ENCODE measurements around the gene FAAH2.
"Not testable (repeated sequence)": the region's sequence is repeated elsewhere in the genome, so short reads cannot be mapped to it uniquely, and the experiment has no call there.

The FAAH2 gene

GRCh38 chrX:57368158-57368557, 81.7 kb downstream of the FAAH2 start:
- H3K27ac ChIP-seq (ENCODE audit: low read depth, low read length): no peak overlapping the region
- H3K27me3 ChIP-seq (ENCODE audit: control insufficient read depth in 1 of 2, insufficient read depth in 2 of 2, low read length in 2 of 2): no peaks in the 10 kb centered on the region
- H3K4me3 ChIP-seq (ENCODE audit: low read depth in 1 of 2, low read length in 2 of 2): no peak overlapping the region
- H3K9me3 ChIP-seq (ENCODE audit: control insufficient read depth in 1 of 2, low read length in 2 of 2): no peaks in the 10 kb centered on the region
- no peaks in the 10 kb centered on the region for H3K4me1 ChIP-seq (ENCODE audit: control insufficient read depth in 1 of 2, insufficient read depth in 2 of 2, low read length in 2 of 2)
- H3K36me3 ChIP-seq (ENCODE audit: control insufficient read depth in 1 of 2, insufficient read depth in 2 of 2, low read length in 2 of 2): no peaks in the 10 kb centered on the region
- no peak overlapping the region for H3K9ac ChIP-seq (ENCODE audit: low read depth in 1 of 2, low read length in 2 of 2)

- Histone ChIP-seq H3K27me3 (ENCODE audit: control insufficient read depth in 1 of 2, insufficient read depth in 2 of 2, low read length in 2 of 2) (no peaks in the 10 kb centered on the region), H3K36me3 (ENCODE audit: control insufficient read depth in 1 of 2, insufficient read depth in 2 of 2, low read length in 2 of 2) (no peaks in the 10 kb centered on the region), H3K4me3 (ENCODE audit: low read depth in 1 of 2, low read length in 2 of 2) (no peak overlapping the region), H3K9me3 (ENCODE audit: control insufficient read depth in 1 of 2, low read length in 2 of 2) (no peaks in the 10 kb centered on the region), H3K27ac (ENCODE audit: low read depth, low read length) (no peak overlapping the region), H3K4me1 (ENCODE audit: control insufficient read depth in 1 of 2, insufficient read depth in 2 of 2, low read length in 2 of 2) (no peaks in the 10 kb centered on the region), H3K9ac (ENCODE audit: low read depth in 1 of 2, low read length in 2 of 2) (no peak overlapping the region)
These were observed 92.8 kb downstream of the FAAH2 start for GRCh38 chrX:57379296-57379695.

- Histone ChIP-seq H3K9me3 (ENCODE audit: control insufficient read depth in 1 of 2, low read length in 2 of 2) (no peaks in the 10 kb centered on the region), H3K4me1 (ENCODE audit: control insufficient read depth in 1 of 2, insufficient read depth in 2 of 2, low read length in 2 of 2) (no peaks in the 10 kb centered on the region), H3K27ac (ENCODE audit: low read depth, low read length) (no peak overlapping the region), H3K27me3 (ENCODE audit: control insufficient read depth in 1 of 2, insufficient read depth in 2 of 2, low read length in 2 of 2) (no peaks in the 10 kb centered on the region), H3K9ac (ENCODE audit: low read depth in 1 of 2, low read length in 2 of 2) (no peak overlapping the region), H3K36me3 (ENCODE audit: control insufficient read depth in 1 of 2, insufficient read depth in 2 of 2, low read length in 2 of 2) (no peaks in the 10 kb centered on the region), H3K4me3 (ENCODE audit: low read depth in 1 of 2, low read length in 2 of 2) (no peak overlapping the region)
These were observed 93.7 kb downstream of the FAAH2 start for GRCh38 chrX:57380026-57380796.

- not testable (repeated sequence) for H3K36me3 ChIP-seq (ENCODE audit: control insufficient read depth in 1 of 2, insufficient read depth in 2 of 2, low read length in 2 of 2); H3K4me1 ChIP-seq (ENCODE audit: control insufficient read depth in 1 of 2, insufficient read depth in 2 of 2, low read length in 2 of 2); H3K9ac ChIP-seq (ENCODE audit: low read depth in 1 of 2, low read length in 2 of 2); H3K27me3 ChIP-seq (ENCODE audit: control insufficient read depth in 1 of 2, insufficient read depth in 2 of 2, low read length in 2 of 2); H3K9me3 ChIP-seq (ENCODE audit: control insufficient read depth in 1 of 2, low read length in 2 of 2); H3K27ac ChIP-seq (ENCODE audit: low read depth, low read length); H3K4me3 ChIP-seq (ENCODE audit: low read depth in 1 of 2, low read length in 2 of 2)
These were observed 107.7 kb downstream of the FAAH2 start for GRCh38 chrX:57394162-57394561.

GRCh38 chrX:57403191-57403590, 116.7 kb downstream of the FAAH2 start:
- H3K4me1 ChIP-seq (ENCODE audit: control insufficient read depth in 1 of 2, insufficient read depth in 2 of 2, low read length in 2 of 2); H3K27ac ChIP-seq (ENCODE audit: low read depth, low read length); H3K9me3 ChIP-seq (ENCODE audit: control insufficient read depth in 1 of 2, low read length in 2 of 2); H3K27me3 ChIP-seq (ENCODE audit: control insufficient read depth in 1 of 2, insufficient read depth in 2 of 2, low read length in 2 of 2); H3K36me3 ChIP-seq (ENCODE audit: control insufficient read depth in 1 of 2, insufficient read depth in 2 of 2, low read length in 2 of 2); H3K4me3 ChIP-seq (ENCODE audit: low read depth in 1 of 2, low read length in 2 of 2); H3K9ac ChIP-seq (ENCODE audit: low read depth in 1 of 2, low read length in 2 of 2): not testable (repeated sequence)

- Histone ChIP-seq H3K27me3 (ENCODE audit: control insufficient read depth in 1 of 2, insufficient read depth in 2 of 2, low read length in 2 of 2) (no peaks in the 10 kb centered on the region), H3K9ac (ENCODE audit: low read depth in 1 of 2, low read length in 2 of 2) (no peak overlapping the region), H3K4me1 (ENCODE audit: control insufficient read depth in 1 of 2, insufficient read depth in 2 of 2, low read length in 2 of 2) (no peaks in the 10 kb centered on the region), H3K36me3 (ENCODE audit: control insufficient read depth in 1 of 2, insufficient read depth in 2 of 2, low read length in 2 of 2) (no peaks in the 10 kb centered on the region), H3K4me3 (ENCODE audit: low read depth in 1 of 2, low read length in 2 of 2) (no peak overlapping the region), H3K9me3 (ENCODE audit: control insufficient read depth in 1 of 2, low read length in 2 of 2) (no peaks in the 10 kb centered on the region), H3K27ac (ENCODE audit: low read depth, low read length) (no peak overlapping the region)
These were observed 119.6 kb downstream of the FAAH2 start for GRCh38 chrX:57406149-57406548.

GRCh38 chrX:57417827-57418226, 131.3 kb downstream of the FAAH2 start:
- Histone ChIP-seq H3K27me3 (ENCODE audit: control insufficient read depth in 1 of 2, insufficient read depth in 2 of 2, low read length in 2 of 2) (no peaks in the 10 kb centered on the region), H3K9ac (ENCODE audit: low read depth in 1 of 2, low read length in 2 of 2) (no peak overlapping the region), H3K36me3 (ENCODE audit: control insufficient read depth in 1 of 2, insufficient read depth in 2 of 2, low read length in 2 of 2) (no peaks in the 10 kb centered on the region), H3K9me3 (ENCODE audit: control insufficient read depth in 1 of 2, low read length in 2 of 2) (no peaks in the 10 kb centered on the region), H3K27ac (ENCODE audit: low read depth, low read length) (no peak overlapping the region), H3K4me3 (ENCODE audit: low read depth in 1 of 2, low read length in 2 of 2) (no peak overlapping the region), H3K4me1 (ENCODE audit: control insufficient read depth in 1 of 2, insufficient read depth in 2 of 2, low read length in 2 of 2) (no peaks in the 10 kb centered on the region)

GRCh38 chrX:57422289-57422688, 135.8 kb downstream of the FAAH2 start:
- no peaks in the 10 kb centered on the region for H3K4me1 ChIP-seq (ENCODE audit: control insufficient read depth in 1 of 2, insufficient read depth in 2 of 2, low read length in 2 of 2)
- H3K4me3 ChIP-seq (ENCODE audit: low read depth in 1 of 2, low read length in 2 of 2): no peak overlapping the region
- H3K9ac ChIP-seq (ENCODE audit: low read depth in 1 of 2, low read length in 2 of 2): no peak overlapping the region
- no peak overlapping the region for H3K27ac ChIP-seq (ENCODE audit: low read depth, low read length)
- no peaks in the 10 kb centered on the region for H3K36me3 ChIP-seq (ENCODE audit: control insufficient read depth in 1 of 2, insufficient read depth in 2 of 2, low read length in 2 of 2)
- H3K9me3 ChIP-seq (ENCODE audit: control insufficient read depth in 1 of 2, low read length in 2 of 2): no peaks in the 10 kb centered on the region
- H3K27me3 ChIP-seq (ENCODE audit: control insufficient read depth in 1 of 2, insufficient read depth in 2 of 2, low read length in 2 of 2): no peaks in the 10 kb centered on the region

- Histone ChIP-seq H3K27ac (ENCODE audit: low read depth, low read length) (no peak overlapping the region), H3K9ac (ENCODE audit: low read depth in 1 of 2, low read length in 2 of 2) (no peak overlapping the region), H3K27me3 (ENCODE audit: control insufficient read depth in 1 of 2, insufficient read depth in 2 of 2, low read length in 2 of 2) (no peaks in the 10 kb centered on the region), H3K9me3 (ENCODE audit: control insufficient read depth in 1 of 2, low read length in 2 of 2) (no peaks in the 10 kb centered on the region), H3K36me3 (ENCODE audit: control insufficient read depth in 1 of 2, insufficient read depth in 2 of 2, low read length in 2 of 2) (no peaks in the 10 kb centered on the region), H3K4me3 (ENCODE audit: low read depth in 1 of 2, low read length in 2 of 2) (no peak overlapping the region), H3K4me1 (ENCODE audit: control insufficient read depth in 1 of 2, insufficient read depth in 2 of 2, low read length in 2 of 2) (no peaks in the 10 kb centered on the region)
These were observed 136.3 kb downstream of the FAAH2 start for GRCh38 chrX:57422790-57423189.

- Histone ChIP-seq H3K27me3 (ENCODE audit: control insufficient read depth in 1 of 2, insufficient read depth in 2 of 2, low read length in 2 of 2) (no peaks in the 10 kb centered on the region), H3K4me1 (ENCODE audit: control insufficient read depth in 1 of 2, insufficient read depth in 2 of 2, low read length in 2 of 2) (no peaks in the 10 kb centered on the region), H3K36me3 (ENCODE audit: control insufficient read depth in 1 of 2, insufficient read depth in 2 of 2, low read length in 2 of 2) (no peaks in the 10 kb centered on the region), H3K9me3 (ENCODE audit: control insufficient read depth in 1 of 2, low read length in 2 of 2) (no peaks in the 10 kb centered on the region), H3K27ac (ENCODE audit: low read depth, low read length) (no peak overlapping the region), H3K9ac (ENCODE audit: low read depth in 1 of 2, low read length in 2 of 2) (no peak overlapping the region), H3K4me3 (ENCODE audit: low read depth in 1 of 2, low read length in 2 of 2) (no peak overlapping the region)
These were observed 158.6 kb downstream of the FAAH2 start for GRCh38 chrX:57445076-57445475.

GRCh38 chrX:57445832-57446231, 159.3 kb downstream of the FAAH2 start:
- no peaks in the 10 kb centered on the region for H3K4me1 ChIP-seq (ENCODE audit: control insufficient read depth in 1 of 2, insufficient read depth in 2 of 2, low read length in 2 of 2)
- no peak overlapping the region for H3K27ac ChIP-seq (ENCODE audit: low read depth, low read length)
- H3K9ac ChIP-seq (ENCODE audit: low read depth in 1 of 2, low read length in 2 of 2): no peak overlapping the region
- H3K27me3 ChIP-seq (ENCODE audit: control insufficient read depth in 1 of 2, insufficient read depth in 2 of 2, low read length in 2 of 2): no peaks in the 10 kb centered on the region
- H3K36me3 ChIP-seq (ENCODE audit: control insufficient read depth in 1 of 2, insufficient read depth in 2 of 2, low read length in 2 of 2): no peaks in the 10 kb centered on the region
- no peaks in the 10 kb centered on the region for H3K9me3 ChIP-seq (ENCODE audit: control insufficient read depth in 1 of 2, low read length in 2 of 2)
- no peak overlapping the region for H3K4me3 ChIP-seq (ENCODE audit: low read depth in 1 of 2, low read length in 2 of 2)
